Measurements from ENCODE around the gene BGLAP. TPM values are rescaled to one million over a fixed set of nuclear protein-coding genes. Genes with fewer than 3 reads are reported as not detected.

Gene BGLAP
- total RNA-seq (1 to 10 TPM; 1.9 to 2.6 TPM), total RNA-seq (0 to 1.1 (median 0.27) reads per million in 172 experiments)
- polyA plus RNA-seq (2013, experiment 1 of 2) = 0.70 TPM
- polyA plus RNA-seq (2013, experiment 2 of 2) = 2.0 TPM

- Histone ChIP-seq H3K36me3 (ENCODE audit: insufficient read depth, low read length) (peaks cover 32% of the 10 kb centered on the region), H3K9me3 (ENCODE audit: control insufficient read depth in 1 of 2, insufficient read depth in 1 of 2, low read length in 2 of 2) (no peaks in the 10 kb centered on the region), H3K27me3 (ENCODE audit: control insufficient read depth in 1 of 2, insufficient read depth in 2 of 2, low read length in 2 of 2) (no peaks in the 10 kb centered on the region), H3K27ac (ENCODE audit: low read depth in 1 of 2, low read length in 2 of 2) (no peak within 1 kb of the TSS), H3K4me3 (ENCODE audit: low read length) (no peak within 1 kb of the TSS), H3K4me1 (ENCODE audit: insufficient read depth, low read length) (peaks cover 20% of the 10 kb centered on the region)
- H3K36me3 Mint-ChIP-seq (ENCODE audit: low read depth) = peaks cover 38% of the 10 kb centered on the region
- peaks cover 21% of the 10 kb centered on the region for H3K4me1 Mint-ChIP-seq (ENCODE audit: low read depth)
- intact Hi-C loops (cut with DNase I, micrococcal nuclease) = no loop called here
- no peaks in the 10 kb centered on the region for H3K27me3 Mint-ChIP-seq
- ATAC-seq (ENCODE audit: poor library complexity) = no peak
- no peak for DNase-seq
- no peak within 1 kb of the TSS for H3K4me3 Mint-ChIP-seq
- H3K9me3 Mint-ChIP-seq = no peaks in the 10 kb centered on the region
- TF ChIP-seq CTCF (IDR thresholded peaks at IDR 0.05) = no peak
- CTCF ChIA-PET = interaction anchor here (1.2 kb wide), 1 partner anchor 17 kb away, joined by 5 read pairs; no protein-coding TSS in a partner anchor
- H3K27ac Mint-ChIP-seq = no peak within 1 kb of the TSS
- POLR2A ChIA-PET = no interaction called here
Measured at GRCh38 chr1:156241926-156242325, at the start of gene BGLAP. TSS of gene BGLAP (plus strand) at chr1:156242184. CDS start at chr1:156242232, 48 bp downstream.

DNA sequence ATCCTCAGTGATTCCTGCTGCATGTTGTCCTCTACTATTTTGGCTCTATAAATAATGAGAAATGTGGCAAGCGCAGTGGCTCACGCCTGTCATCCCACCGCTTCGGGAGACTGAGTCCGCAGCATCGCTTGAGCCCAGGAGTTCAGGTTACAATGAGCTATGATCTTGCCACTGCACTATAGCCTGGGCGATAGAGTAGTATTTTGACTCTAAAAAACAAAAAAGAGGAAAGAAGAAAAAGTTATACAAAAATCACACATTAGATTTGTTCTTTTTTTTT is 48.8 kb upstream of the BGLAP start:
- no peaks in the 10 kb centered on the region for H3K27me3 Mint-ChIP-seq
- TF ChIP-seq CTCF (IDR thresholded peaks at IDR 0.05) = no peak
- DNase-seq (no peak), ATAC-seq (ENCODE audit: poor library complexity) (no peak)
- Histone ChIP-seq H3K4me3 (ENCODE audit: low read length) (peak overlapping the region; percentile 91), H3K27ac (ENCODE audit: low read depth in 1 of 2, low read length in 2 of 2) (peak overlapping the region; percentile 30 to 70), H3K36me3 (ENCODE audit: insufficient read depth, low read length) (peaks cover 21% of the 10 kb centered on the region), H3K27me3 (ENCODE audit: control insufficient read depth in 1 of 2, insufficient read depth in 2 of 2, low read length in 2 of 2) (no peaks in the 10 kb centered on the region), H3K4me1 (ENCODE audit: insufficient read depth, low read length) (peaks cover 33% of the 10 kb centered on the region), H3K9me3 (ENCODE audit: control insufficient read depth in 1 of 2, insufficient read depth in 1 of 2, low read length in 2 of 2) (no peaks in the 10 kb centered on the region)
- POLR2A ChIA-PET = interaction anchor here (0.9 to 3.7 kb wide), 5 partner anchors 20 to 41 kb away, joined by 3 to 46 read pairs (median 4); partner anchors contain the start of gene PMF1
- peaks cover 34% of the 10 kb centered on the region for H3K4me1 Mint-ChIP-seq (ENCODE audit: low read depth)
- CTCF ChIA-PET = interaction anchor here (1.0 to 1.4 kb wide), 4 partner anchors 20 to 97 kb away, joined by 3 to 6 read pairs (median 4); partner anchors contain the start of gene PMF1
- H3K9me3 Mint-ChIP-seq = no peaks in the 10 kb centered on the region
- intact Hi-C loops (cut with DNase I, micrococcal nuclease) = loop anchor here (1.0 to 5.0 kb wide), 6 partner anchors 19 to 144 kb away; partner anchors contain the start of genes CCT3 (in 1 of the 2), SMG5 (in 1 of the 2), TMEM79 (in 1 of the 2) and TSACC (in 1 of the 2)
- H3K36me3 Mint-ChIP-seq (ENCODE audit: low read depth) = peaks cover 26% of the 10 kb centered on the region
- H3K27ac Mint-ChIP-seq = peak overlapping the region; percentile 84
- H3K4me3 Mint-ChIP-seq = peak overlapping the region; percentile 95

DNA sequence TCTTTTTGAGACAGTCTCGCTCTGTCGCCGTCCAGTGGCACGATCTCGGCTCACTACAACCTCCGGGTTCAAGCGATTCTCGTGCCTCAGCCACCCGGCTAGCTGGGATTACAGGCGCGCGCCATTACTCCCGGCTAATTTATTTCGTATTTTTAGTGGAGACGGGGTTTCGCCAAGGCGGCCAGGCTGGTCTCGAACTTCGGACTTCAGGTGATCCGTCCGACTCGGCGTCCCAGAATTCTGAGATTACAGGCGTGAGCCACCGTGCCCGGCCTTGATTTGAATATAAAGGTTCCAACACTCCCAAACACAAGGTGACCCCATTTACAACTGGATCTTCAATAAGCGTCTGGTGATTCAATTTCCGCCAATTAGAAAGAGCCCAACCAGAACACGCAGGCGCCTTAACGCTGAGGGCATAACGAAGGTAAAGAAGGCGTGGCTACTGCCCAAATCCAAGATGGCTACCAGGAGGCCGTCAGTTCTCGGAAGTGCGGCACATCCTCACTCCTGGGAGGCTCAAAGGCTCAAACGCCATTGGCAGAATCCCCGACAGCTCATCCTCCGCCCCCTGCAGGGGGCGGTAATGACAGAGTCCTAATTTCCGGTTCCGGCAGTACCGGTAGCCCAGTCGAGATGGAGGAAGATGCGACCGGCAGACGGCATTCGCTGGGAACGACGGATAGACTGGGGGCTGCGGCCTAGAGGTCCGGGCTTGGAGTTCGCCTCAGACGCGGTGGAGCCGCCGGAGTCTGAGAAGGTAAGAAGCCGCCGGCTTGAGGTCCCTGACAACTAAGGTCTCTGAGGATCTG is 48.3 kb upstream of the BGLAP start, which contains the start of gene SLC25A44:
SLC25A44 (plus strand) TSS at position 617 of the 812 bp plus-strand sequence. CDS start 5,744 bp downstream, outside the sequence.
- peaks cover 37% of the 10 kb centered on the region for H3K4me1 ChIP-seq (ENCODE audit: insufficient read depth, low read length)
- ATAC-seq (ENCODE audit: poor library complexity) = peak; percentile 98
- peaks cover 39% of the 10 kb centered on the region for H3K4me1 Mint-ChIP-seq (ENCODE audit: low read depth)
- H3K4me3 Mint-ChIP-seq = peak within 1 kb of the TSS; percentile 95
- H3K27me3 Mint-ChIP-seq = no peaks in the 10 kb centered on the region
- no peaks in the 10 kb centered on the region for H3K27me3 ChIP-seq (ENCODE audit: control insufficient read depth in 1 of 2, insufficient read depth in 2 of 2, low read length in 2 of 2)
- peaks cover 30% of the 10 kb centered on the region for H3K36me3 Mint-ChIP-seq (ENCODE audit: low read depth)
- H3K27ac ChIP-seq (ENCODE audit: low read depth in 1 of 2, low read length in 2 of 2) = peak within 1 kb of the TSS; percentile 74 to 78
- peak within 1 kb of the TSS; percentile 84 for H3K27ac Mint-ChIP-seq
- intact Hi-C loops (cut with DNase I, micrococcal nuclease) = loop anchor here (1.0 to 5.0 kb wide), 8 partner anchors 17 to 144 kb away; partner anchors contain the start of genes CCT3 (in 1 of the 2), LAMTOR2 (in 1 of the 2), SMG5 (in 1 of the 2) and TMEM79 (in 1 of the 2)
- no peaks in the 10 kb centered on the region for H3K9me3 ChIP-seq (ENCODE audit: control insufficient read depth in 1 of 2, insufficient read depth in 1 of 2, low read length in 2 of 2)
- H3K9me3 Mint-ChIP-seq = no peaks in the 10 kb centered on the region
- peak; percentile 46 for TF ChIP-seq CTCF (IDR thresholded peaks at IDR 0.05)
- ChIA-PET POLR2A (interaction anchor here (0.6 to 3.7 kb wide), 12 partner anchors 15 to 311 kb away, joined by 3 to 46 read pairs (median 4); partner anchors contain the start of genes PMF1, SEMA4A and SMG5), CTCF (interaction anchor here (1.0 to 1.4 kb wide), 5 partner anchors 19 to 98 kb away, joined by 3 to 6 read pairs (median 3); partner anchors contain the start of gene PMF1)
- peaks cover 23% of the 10 kb centered on the region for H3K36me3 ChIP-seq (ENCODE audit: insufficient read depth, low read length)
- H3K4me3 ChIP-seq (ENCODE audit: low read length) = peak within 1 kb of the TSS; percentile 91
- peak; percentile 92 to 99 (median 97) for DNase-seq
